Suppressor macrophage treated with lipopolysaccharide for 4 hours (primary cell): Measurements from ENCODE around the gene COL23A1.
A peak's percentile ranks its signal among the peaks of the same experiment; 100 is the strongest.
"Not testable (repeated sequence)": the region's sequence is repeated elsewhere in the genome, so short reads cannot be mapped to it uniquely, and the experiment has no call there.

ENCODE experiments used
- DNase-seq: peaks from one replicate; pipeline ENCODE4 v3.0.0-alpha.2; 2020

The COL23A1 gene

DNA sequence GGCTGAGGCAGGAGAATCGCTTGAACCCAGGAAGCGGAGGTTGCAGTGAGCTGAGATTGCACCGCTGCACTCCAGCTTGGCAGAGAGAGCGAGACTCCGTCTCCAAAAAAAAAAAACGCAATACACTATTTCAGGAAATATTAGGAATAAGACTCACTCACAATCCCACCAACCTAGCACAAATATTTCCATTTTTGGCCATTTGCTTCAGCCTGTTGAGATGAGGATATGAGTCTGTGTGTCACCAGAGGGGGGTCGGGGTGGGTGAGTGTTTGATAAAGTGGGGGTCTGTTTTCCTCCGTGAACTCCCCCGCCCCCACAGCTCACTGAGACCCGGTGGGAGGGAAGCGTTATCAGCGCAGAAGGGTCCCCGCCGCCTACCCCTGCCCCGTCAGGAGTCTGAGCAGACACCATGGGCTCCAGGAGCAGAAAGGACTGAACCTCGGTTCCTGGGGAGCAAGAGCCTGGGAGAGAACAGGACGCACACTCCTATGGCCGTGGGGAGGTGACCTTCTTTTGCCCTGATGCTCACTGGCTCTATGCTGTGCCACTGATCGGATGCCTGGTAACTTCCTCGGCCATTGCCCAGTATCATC lies 203.8 kb downstream of the COL23A1 start:
- DNase-seq, result no peak

DNA sequence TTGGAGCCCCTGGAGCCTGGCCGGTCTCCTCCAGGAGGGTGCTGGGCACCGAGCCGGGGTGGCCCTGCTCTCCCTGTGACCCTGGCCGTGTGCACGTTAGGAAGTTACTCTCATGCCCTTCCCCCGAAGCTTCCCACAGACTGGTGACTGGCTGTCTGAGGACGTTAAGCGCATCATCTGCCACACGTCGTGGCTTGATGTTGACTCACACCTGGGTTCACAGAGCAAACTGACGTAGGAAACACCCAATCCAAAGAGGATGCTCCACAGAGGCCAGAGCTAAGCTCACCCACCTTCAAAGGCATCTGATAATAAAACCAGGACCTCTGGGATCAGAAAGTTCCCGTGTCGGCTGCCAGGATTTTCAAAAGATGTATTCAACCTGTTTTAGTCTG lies 204.7 kb downstream of the COL23A1 start:
- DNase-seq, result peak; percentile 85

DNA sequence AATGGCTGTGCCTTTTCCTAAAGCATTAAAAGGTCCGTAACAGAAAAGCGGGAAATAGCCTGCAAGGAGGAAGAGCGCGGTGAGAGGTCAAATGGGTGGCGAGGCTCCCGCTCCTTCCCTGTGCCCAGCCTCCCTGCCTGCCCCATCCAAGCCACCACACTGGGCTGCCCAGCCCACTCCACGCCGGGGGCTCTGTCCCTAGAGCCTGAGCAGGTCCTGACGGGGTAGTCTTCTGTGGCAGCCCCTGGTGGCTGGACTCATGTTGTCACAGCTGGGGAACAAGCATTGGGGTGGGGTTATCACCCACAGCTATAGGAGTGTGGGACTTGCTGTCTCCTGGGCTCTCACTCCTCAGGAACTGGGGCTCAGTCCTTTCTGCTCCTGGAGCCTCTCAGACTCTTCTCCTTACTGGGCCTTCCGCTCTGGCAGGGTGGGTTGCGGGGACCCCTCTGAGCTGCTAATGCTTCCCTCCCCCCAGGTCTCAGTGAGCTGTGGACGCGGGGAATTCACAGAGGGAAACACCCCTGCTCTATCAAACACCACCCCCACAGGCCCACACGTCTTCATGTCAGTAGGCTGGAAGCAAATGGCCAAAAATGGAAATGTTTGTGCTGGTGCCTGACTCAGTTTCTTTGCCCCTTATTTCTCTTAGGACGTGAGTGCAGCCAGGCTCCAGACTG lies 205.2 kb downstream of the COL23A1 start:
- no peak for DNase-seq

- DNase-seq, result no peak
Observed at GRCh38 chr5:178383919-178384815, 206.0 kb downstream of the COL23A1 start.

GRCh38 chr5:178383301-178383918 lies 206.8 kb downstream of the COL23A1 start:
- no peak for DNase-seq

- no peak for DNase-seq
Observed at GRCh38 chr5:178382754-178383164, 207.4 kb downstream of the COL23A1 start.

- no peak for DNase-seq
Observed at GRCh38 chr5:178381921-178382695, 208.1 kb downstream of the COL23A1 start.

DNA sequence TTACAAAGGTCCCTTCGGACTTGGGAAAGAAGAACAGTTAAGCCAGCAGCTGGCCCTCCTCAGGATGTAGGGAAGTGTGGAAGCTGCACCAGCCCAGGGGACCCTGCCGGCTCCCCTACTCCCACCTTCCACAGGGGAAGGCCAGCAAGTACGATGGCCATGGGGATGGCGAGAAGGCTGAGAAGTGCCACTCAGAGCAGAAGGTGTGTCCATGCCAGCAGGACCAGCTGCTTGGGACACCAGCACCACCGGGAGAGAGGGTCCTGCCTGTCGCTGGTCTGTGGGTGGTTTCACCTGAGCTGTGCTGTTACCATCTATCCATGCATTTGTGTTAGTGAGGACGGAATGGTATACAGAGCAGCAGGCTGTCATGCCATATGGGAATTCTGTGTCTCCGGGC lies 209.0 kb downstream of the COL23A1 start:
- no peak for DNase-seq

GRCh38 chr5:178380541-178381074 lies 209.6 kb downstream of the COL23A1 start:
- DNase-seq, result no peak

DNA sequence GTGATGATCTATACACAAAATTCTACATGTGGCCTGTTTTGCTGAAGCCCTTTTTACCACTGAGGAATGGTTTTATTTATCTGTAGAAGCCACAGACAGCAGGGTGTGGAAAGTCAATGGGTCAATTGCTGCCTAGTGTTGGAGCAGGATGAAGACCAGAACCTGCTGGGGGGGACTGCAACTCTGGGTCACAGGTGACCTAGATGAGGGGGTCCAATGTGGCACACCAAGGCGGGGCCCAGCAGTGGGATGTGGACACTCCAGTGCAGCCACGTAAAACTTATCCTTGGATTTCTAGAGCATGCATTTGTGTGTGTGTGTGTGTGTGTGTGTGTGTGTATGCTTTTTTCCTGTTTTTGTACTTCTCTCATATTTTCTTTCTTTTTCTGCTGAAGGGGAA lies 210.1 kb downstream of the COL23A1 start:
- DNase-seq, result no peak

DNA sequence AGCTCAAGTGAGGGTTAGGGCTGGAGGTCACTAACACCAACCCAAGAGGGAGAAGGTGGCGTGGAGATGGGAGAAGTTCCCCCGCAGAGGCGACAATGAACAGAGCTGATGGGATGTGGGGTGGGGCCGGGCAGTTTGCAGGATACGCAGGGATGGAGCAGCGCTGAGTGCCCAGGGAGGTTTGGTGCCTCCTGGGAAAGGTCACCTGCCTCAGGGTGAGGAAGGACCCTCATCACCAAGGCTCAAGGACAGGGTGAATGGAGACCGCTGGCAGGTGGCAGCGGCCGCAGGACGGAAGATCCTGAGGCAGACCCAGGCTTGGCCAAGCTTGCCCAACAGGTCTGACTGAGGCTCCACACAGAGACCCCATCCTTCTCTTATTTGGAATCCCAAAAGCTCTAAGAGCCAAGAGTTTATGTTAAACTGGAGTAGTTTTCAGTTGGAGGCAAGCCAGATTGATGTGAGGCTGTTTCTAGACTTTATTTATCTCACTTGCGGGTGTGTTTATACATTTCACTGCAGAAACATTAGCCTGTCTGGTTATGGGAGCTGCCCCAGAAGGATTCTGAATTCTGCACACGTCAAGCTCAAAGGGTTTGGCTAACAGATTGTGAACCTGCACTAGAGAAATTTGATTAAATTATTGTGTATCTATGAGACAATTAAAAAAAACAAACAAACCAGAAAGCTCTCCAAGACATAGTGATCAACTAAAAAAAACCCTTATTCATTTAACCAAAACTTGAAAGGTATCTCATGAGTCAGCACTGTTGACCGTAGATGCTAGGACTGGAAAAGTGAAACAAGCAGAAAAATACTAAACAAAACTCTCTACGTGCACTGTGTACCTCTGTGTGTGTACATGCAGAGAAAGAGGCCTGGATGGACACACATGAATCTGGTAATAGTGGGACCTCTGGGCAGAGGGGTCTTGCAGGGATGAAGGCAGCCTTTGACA lies 211.4 kb downstream of the COL23A1 start:
- no peak for DNase-seq

DNA sequence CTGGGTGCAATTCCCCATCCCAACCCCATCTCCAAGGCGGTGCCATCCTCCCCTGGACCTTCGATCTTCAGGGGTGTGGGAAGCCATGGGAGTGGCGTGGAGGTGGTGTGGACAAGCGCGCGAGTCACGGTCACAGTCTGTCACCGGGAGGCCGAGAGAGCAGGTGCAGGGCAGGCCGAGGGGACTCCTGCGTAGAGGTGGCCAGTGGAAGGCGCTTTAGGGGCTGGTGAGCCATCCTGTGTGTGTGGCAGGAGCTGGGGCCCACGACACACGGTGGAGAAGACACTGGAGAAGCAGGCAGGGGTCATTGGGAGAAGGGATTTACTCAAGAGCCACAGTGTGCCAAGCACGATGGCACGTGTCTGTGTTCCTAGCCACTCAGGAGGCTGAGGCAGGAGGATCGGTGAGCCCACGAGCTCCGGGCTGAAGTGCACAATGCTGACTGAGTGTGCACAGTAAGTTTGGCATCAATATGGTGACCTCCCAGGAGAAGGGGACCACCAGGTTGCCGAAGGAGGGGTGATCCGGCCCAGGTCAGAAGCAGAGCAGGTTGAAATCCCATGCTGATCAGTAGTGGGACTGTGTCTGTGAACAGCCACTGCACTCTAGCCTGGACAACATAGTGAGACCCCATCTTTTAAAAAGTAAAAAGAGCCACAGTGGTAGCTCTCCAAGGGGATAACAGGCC lies 212.5 kb downstream of the COL23A1 start:
- DNase-seq, result no peak

- DNase-seq, result peak; percentile 42
Observed at GRCh38 chr5:178376921-178377582, 213.1 kb downstream of the COL23A1 start.

- DNase-seq, result no peak
Observed at GRCh38 chr5:178375348-178375747, 214.8 kb downstream of the COL23A1 start.

- DNase-seq, result no peak
Observed at GRCh38 chr5:178373711-178374110, 216.5 kb downstream of the COL23A1 start.

DNA sequence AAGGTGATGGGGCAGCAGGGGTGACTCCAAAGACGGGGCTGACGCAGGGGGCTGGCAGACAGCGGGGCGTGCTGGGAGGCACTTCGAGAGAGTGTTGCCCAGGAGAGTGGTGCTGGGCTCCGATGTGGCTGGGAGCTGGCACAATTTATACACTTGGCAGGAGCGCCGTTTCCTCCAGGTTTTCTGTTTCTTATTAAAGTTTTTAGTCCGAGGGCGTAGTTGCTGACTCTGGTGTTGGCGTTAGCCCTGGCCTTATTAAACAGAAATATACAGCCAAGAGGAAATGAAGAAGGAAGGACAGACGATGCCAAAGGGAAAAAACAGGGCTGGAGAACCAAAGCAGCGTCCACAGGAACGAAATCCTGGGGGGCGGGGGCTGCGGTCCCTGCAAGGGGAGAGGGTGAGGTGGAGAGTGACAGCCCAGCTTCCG lies 218.0 kb downstream of the COL23A1 start:
- no peak for DNase-seq

DNA sequence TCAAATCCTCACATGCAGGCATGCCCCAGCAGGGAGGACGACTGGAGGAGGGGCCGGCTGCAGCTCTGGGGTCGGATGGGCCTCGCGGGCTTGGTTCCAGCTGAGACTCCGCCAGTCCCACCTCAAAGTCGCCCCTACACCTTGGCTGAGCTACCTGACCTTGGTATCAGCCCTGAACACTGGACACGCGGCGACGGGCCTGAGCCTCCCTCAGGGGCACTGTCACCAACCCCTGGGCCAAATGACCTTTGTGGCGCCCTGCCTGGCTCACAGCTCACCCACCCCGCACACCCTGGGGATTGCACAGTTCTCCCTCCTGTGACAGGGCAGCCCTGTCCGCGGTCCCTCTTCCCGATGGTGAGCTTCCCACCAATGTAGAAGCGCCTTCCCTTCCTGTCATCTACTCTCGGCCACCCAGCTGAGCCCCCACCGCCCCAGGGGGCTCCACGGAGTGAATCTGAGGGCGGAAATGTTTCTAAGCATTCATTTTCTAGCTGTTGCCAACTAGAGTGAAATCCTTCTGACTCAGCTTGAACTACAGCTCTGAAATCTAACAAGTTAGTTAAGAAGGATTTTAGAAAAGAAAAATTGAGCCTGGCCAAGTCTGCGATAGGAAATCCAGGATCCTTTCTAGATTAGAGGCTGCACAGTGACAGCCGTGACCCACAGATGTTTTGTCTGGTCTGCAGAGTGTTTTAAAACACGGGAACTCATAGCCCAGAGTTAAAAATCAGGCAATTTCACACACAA lies 218.7 kb downstream of the COL23A1 start:
- DNase-seq, result no peak

DNA sequence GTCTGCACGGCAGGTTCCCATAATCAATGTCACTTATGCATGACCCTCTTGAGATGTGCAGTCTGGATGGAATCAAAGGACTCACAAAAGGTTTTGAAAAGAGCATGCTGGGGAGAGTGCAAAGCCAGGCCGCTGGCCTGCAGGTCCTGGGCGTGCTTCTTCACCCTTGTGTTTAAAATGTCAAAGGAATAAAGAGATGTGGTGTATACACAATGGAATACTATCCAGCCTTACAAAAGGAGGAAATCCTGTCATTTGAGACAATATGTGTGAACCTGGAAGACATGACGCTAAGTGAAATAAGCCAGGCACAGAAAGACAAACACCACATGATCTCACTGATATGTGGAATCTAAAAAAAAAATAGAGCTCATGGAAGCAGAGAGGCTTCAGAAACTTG lies 220.1 kb downstream of the COL23A1 start:
- no peak for DNase-seq

DNA sequence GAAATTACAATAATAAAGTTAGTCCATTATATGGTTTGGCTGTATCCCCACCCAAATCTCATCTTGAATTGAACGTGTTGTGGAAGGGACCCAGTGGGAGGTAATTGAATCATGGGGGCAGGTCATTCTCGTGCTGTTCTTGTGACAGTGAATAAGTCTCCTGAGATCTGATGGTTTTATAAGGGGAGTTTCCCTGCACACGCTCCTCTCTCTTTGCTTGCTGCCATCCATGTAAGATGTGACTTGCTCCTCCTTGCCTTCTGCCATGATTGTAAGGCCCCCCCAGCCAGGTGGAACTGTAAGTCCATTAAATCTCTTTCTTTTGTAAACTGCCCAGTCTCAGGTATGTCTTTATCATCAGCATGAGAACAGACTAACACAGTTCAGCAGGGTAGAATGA lies 220.7 kb downstream of the COL23A1 start:
- not testable (repeated sequence) for DNase-seq
